Esophagus mucosa (tissue), 1 donor: ENCODE data around the gene AMIGO1. TPM values are rescaled to one million over a fixed set of nuclear protein-coding genes. Genes with fewer than 3 reads are reported as not detected.
A peak's percentile ranks its signal among the peaks of the same experiment; 100 is the strongest.

Source experiments
- ATAC-seq: fragments of 200-7000 bp; cut with Tn5 transposase; one replicate; pipeline ENCODE4 v1.9.1; 2020
- total RNA-seq: library from RNA; stranded (reverse); gene quantifications from one replicate; pipeline ENCODE4 v1.2.4, GENCODE V29; 2023
- donor health status: DM: yes; HTN: yes; CAD: no.

AMIGO1 gene
- total RNA-seq, 1 donor from 2014 or later: 1.2 TPM

DNA sequence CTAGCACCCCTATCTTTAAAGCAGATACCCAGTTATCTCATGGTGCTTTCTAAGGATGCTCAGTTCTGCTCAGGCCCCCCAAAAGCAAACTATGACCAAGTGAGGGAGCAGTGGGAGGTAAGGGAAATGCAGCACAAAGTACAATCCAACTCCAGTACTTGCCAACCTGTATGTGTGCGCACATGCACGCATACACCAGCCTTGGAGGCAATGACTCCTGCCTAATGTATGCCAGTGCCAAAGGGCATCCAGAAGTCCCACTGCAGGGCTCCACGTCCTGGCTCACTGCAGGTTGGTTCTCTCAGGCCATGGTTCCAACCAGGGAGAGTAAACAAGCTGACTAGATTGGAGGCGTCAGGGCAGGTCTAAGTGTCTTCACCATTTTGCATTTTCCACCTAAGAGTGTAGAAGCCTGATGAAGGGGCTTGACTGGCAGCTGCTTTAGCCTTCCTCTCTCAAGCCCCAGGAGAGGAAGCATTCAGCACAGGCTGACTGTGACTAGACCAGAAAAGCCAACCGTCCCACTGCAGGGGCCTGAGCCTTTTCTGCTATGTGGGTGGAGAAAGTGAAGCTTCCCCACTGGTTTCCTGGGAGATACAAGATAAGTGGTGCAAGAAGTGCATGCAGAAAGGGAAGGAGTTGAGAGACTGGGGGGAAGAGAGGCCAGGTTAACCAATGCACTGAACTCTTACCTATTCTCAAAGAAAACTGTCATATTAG lies 7.7 kb downstream of the AMIGO1 start:
- ATAC-seq: no peak

DNA sequence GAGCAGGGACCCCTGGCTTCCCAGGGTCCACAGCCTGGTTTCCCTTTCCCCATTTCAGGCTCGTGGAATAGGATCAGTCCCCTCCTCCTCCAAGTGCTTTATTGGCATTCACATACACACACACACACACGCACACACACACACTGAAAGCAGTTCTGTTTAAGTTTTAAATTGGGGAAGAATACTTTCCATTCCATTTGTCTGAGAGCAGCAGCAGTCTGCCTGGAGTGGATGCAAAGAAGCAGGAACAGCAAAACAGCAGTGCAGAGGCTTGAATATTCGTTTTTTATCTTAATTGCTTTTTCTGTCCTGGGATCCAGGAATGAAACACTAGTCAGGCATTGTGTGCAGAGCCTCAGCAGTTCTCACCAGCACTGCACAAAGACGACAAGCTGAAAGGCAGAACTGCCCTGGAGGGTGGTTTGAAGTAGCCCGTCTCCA lies 8.6 kb downstream of the AMIGO1 start:
- ATAC-seq: no peak

DNA sequence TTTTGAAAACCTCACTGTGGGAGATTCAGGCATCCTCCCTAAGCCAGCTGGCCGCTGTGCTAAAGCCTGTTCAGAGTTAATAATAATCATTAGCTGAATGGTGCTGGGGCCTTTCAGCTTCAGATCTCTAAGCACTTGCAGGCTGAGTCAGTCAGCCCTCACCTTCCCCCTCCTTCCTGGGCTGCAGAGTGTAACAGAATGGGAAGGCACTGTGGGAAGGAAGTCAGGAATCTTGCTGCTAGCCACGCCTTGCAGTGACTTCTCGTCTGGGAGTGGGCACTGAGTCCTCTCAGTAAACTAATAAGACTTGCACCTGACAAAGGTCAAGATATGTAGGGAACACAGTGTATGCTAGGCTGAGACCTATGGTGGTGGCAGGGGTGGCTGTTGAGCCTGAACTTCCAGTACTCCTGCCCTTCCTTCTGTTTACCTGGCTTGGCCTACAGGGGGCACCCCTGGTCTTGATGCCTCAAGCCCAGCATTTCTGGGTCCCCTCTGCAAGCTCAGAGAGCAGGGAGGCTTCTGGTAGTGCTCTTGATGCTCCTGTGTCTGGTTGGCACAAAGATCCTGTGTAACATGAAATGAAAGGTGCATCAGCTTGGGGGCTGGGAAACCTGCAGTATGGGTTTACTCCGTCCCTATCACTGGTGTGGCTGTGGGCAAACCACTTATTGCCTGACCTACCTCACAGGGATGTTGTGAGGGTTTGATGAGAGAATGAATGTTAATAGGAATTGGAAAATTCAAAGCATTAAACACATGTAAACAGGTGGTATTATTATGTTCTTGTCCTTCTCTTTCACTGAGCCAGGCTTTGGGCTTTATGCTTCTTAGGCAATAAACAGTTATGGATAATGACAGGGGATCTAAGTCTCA lies 9.6 kb downstream of the AMIGO1 start:
- peak; percentile 82 for ATAC-seq

DNA sequence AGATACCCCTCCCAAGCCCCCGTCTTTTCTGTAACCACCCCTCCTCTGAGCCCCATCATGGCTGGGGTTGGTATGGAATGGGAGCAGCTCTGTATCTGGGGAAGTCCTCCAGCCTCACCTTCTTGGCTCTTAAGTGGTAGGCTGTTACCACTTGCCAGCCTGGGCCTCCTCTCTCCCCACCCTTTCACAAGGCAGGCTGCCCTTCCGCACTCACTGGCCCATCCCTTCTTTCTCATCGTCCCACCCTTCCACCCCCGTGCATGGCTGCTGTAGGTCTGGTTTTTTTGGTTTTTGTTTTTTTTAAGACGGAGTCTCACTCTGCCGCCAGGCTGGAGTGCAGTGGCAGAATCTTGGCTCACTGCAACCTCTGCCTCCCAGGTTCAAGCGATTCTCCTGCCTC lies 10.4 kb downstream of the AMIGO1 start:
- ATAC-seq: peak; percentile 83

DNA sequence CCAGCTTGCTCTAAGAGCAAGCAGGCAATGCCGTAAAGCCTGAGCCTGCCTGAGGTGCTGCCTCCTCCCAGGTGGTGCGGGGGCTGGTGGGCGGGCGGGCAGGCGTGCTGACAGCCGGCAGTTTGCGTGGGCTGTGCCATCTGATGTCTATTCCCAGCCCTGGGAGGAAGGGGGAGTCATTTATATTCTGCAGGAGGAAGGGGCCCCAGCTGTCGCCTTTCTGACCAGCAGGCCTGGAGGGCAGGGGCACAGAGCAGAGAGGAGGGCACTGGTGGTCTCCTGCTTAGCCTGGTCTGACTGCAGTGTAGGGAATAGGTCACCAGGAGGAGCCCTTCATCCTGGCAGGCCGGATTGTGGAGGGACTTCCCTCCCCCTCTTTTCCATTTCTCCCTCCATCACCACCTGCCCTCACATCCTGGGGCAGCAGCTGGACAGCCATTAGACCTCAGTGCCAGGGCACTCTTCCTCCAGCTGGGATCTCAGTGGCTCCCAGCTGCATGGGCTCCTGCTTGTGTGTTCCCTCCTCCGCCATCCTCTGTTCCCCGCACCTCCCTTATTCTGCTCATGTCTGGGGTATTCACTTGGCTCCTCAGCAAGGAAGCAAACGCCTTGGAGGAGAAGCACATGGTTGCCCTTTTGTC lies 11.2 kb downstream of the AMIGO1 start:
- no peak for ATAC-seq

DNA sequence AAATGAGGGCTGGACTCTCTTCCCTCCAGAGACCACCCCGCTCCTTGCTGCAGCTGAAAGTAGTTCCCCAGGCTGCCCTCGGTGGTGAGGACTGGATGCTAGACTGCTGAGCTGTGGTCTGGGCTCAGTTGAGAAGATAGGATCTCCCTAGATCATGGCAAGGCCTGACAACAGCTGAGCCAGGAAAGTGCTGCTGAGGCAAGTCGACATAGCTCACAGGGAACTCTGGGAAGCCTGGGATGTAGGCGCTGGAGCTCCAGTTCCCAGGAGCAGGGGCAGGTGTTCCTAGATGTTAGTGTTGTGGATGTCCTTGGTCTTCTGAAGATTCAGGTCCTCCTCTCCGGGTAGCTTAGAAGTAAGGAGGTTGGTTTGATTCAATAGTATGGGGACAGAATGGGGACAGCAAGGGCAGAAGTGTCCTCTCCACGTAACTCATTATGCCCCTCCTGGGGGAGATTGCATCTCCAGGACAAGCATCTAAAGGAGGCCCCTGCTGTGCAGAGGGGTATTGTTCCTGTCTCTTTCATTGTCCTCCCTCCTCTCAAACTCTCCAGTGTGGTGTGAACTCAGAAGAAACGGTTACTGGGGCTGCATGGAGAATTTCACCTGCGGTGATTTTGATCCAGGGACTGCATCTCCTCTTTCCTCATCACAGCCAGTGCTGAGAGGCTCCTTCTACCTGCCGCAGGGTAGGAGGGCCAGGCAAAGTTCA lies 11.9 kb downstream of the AMIGO1 start:
- ATAC-seq: no peak

DNA sequence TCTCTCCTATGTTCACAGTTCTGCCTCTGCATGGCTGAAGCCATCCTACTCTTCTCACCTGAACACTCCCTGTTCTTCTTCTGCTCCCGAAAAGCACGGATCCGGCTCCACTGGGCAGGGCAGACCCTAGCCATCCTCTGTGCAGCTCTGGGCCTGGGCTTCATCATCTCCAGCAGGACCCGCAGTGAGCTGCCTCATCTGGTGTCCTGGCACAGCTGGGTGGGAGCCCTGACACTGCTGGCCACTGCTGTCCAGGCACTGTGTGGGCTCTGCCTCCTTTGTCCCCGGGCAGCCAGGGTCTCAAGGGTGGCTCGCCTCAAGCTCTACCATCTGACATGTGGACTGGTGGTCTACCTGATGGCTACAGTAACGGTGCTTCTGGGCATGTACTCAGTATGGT lies 13.8 kb downstream of the AMIGO1 start:
- ATAC-seq: no peak

DNA sequence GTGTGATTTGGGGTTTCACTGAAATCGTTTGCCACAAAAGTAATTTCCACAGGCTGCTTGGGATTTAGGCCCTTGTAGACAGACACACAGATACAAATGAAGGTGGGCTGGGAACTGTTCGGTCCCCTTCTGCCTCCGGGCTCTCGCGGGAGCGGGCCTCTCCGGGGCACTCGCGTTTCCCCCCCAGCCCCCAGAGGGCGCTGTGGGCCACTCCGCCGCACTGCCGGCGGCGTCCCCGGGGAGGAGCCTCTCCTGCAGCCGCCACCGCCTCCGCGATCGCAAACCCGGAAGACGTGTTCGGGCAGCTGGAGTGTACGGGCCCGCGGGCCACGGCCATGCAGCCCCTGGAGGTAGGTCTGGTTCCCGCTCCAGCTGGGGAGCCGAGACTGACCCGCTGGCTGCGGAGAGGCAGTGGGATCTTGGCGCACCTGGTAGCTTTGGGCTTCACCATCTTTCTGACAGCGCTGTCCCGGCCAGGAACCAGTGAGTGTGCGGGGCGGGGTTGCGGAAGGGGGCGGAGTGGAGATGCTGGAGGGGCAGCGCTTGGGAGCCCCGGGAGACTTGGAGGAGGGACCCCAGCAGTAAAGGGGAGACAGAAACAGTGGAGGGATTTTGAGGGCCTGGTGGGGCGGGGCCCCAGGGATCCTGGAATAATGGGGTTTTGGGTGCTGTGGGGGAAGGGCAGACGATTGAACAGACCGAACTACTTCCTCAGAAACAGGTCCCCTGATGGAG lies 15.6 kb downstream of the AMIGO1 start, which contains the start of gene CYB561D1:
CYB561D1 (plus strand) TSS at position 290 of the 735 bp plus-strand sequence; CDS start at position 336, 46 bp downstream.
- ATAC-seq: peak; percentile 89

DNA sequence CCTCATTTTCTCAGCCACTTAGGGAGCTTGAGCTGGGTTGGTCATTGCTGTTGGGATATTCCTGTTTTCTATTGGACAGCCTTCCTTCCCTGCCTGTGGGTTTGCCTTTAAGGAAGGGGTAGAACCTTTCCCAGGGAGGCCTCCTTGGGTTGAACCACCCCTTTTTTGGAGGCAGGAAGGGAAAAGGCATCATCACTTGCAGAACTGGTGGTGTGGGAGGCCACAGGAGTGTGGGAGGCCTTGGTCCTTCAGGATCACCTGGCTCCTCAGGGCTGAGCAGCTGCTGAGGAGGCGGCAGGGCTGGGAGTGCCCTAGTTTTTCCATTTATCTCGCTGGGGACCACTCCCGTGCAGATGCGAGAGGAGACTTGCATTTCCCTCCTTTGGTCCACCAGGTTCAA lies 16.3 kb downstream of the AMIGO1 start:
- ATAC-seq: no peak

DNA sequence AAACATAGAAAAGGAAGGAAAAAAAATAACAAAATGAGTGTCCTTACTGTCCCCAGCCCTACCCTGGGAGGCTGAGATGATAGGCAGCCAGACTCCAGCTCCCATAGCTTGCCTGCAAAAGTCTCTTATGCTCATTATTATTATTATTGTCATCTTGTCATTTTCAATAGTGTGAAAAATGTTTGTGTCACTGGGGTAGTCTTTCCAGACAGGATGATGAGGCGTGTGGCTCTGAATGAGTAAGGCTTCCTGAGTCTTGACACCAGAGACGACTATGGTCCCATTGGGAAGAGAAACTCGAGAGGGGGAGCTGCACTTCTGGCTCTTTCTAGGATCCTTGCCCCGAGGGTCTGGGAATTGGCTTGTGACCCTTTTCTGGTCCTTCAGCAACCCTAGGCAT lies 16.7 kb downstream of the AMIGO1 start:
- no peak for ATAC-seq

DNA sequence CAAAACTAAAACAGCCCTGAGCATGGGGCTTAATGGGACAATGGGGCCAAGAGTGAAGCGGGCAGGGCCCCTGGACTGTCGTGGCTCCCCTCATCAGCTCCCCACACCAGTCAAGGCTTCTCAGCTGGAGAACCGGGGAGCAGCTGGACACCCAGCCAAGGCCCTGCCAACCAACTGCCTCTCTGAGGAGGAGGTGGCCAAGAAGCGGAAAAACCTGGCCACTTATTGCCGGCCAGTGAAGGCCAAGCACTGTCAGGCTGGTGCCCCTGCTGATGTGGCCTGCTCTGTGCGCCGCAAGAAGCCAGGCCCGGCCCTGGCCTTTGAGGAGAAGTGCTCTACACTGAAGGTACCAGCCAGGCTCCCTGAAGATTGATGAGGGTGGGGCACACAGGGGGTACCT lies 18.2 kb downstream of the AMIGO1 start:
- no peak for ATAC-seq

DNA sequence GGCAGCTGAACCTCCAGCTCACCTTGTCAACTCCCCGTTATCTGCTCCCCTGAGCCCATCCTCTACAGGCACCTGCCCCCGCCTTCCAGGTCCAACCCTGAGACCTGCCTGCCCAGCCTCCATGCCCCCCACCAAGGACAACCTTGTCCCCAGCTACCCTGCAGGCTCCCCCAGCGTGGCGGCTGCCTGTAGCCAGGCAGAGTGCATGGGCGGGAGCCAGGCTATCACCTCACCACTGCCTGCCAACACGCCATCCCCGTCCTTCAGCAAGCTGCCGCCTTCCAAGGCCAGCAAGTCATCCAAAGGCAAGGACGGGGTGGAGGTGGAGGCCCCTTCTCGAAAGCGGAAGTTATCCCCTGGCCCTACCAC lies 18.6 kb downstream of the AMIGO1 start:
- ATAC-seq: no peak

DNA sequence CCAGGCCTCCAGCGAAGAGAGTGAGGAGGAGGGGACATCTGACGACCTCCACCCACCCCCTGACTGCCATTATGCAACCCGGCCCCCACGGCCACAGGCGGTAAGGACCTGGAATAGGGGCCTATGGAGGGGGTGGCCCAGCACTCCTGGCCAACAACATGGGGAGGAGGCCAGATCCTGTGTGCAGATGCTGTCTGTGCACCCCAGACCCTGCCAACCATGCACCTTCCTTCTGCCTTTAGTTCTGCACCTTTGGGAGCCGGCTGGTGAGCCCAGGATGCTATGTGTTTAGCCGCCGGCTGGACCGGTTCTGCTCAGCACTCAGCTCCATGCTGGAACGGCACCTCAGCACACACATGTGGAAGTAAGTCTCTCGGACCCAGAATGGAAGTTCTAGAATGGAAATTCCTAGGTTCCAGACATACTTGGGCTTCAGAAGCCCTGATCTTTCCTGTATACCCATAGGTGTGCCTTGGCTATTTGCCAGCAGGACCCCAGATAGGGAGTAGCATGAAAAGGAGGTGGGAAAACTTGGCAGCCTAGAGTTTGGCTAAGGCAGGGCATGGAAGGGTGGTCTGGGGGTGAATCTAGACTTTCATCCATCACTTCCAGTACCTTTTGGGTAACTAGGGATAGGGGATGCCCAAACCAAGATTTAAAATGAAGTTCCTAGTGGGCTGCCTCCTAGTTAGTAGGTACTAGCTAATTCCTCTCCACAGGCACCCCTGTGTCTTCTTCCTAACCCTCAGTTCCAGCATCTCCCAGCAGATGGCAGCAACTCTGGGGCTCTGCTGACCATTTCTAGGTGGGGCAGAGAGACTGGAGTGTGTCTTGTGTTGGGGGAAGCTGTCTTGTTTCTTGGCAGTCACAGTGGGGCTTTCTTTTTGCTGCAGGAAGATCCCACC lies 19.2 kb downstream of the AMIGO1 start:
- ATAC-seq: peak; percentile 54

DNA sequence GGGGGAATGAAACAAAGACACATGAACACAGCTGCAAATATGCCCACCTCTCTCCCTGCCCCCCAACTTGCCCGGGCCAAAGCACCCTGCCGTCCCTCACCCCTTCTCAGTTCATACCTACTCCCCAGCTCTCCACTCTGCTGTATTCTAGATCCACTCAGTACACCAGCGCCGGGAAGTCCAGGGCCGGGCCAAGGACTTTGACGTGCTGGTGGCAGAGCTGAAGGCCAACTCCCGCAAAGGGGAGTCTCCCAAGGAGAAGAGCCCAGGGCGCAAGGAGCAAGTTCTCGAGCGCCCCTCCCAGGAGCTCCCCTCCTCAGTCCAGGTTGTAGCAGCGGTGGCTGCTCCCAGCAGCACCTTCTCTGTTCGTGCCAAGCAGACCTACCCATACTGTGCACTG lies 20.8 kb downstream of the AMIGO1 start:
- ATAC-seq: no peak

DNA sequence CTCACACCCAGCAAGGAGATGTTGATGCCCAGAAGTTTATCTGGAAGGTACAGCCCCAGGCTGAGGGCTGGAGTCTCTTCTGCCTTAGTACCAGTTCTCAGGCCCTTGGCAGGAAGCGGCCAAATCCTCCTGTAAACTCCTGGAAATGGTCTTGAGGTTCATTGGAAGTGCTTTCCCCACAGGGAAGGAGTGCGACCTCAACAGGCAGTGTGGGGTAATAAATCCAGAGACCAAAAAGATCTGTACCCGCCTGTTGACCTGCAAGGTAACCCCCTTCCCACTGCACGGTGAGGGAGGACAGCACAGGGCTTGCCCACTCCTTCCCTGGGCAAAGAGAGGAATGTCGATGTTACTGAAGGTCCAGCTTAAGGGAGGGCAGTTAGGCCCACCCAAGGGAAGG lies 21.3 kb downstream of the AMIGO1 start:
- ATAC-seq: no peak

DNA sequence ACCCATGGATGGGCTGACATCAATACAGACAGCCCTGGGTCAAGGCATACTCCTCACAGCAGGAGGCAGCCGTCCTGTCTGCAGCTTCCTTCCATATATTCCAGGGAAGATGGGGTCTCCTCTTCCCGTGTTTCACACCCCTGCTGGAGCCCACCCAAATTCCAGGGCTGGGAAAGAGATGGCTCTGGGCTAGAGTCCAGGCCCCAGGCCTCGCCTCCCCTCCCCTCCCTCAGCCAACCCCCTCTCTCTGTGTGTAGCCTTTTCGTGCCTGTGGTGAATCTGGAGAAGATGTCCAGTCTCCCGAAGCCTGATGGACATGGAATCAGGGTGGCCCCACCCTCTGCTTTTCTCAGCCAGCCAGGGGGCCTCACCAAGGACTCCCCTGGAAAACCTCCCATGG lies 22.3 kb downstream of the AMIGO1 start:
- ATAC-seq: no peak

DNA sequence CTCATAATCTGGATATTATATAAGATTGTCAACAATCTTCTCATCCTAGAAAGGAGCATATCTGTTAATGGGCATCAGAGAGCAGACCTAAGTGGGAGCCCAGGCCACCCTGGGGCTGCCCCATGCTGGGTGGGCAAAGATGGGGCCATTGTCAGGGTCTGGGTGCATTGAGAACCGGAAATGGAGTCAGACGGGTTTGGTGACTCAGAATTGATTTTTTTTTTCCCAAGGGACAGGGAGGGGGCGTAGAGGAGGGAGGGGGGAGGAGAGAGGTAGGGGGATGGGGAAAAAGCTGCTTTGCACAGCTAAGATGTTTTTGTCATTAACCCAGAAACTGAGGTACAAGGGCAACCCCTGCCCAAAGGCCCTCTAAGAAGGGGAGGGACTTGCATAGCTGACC lies 24.5 kb downstream of the AMIGO1 start:
- no peak for ATAC-seq

DNA sequence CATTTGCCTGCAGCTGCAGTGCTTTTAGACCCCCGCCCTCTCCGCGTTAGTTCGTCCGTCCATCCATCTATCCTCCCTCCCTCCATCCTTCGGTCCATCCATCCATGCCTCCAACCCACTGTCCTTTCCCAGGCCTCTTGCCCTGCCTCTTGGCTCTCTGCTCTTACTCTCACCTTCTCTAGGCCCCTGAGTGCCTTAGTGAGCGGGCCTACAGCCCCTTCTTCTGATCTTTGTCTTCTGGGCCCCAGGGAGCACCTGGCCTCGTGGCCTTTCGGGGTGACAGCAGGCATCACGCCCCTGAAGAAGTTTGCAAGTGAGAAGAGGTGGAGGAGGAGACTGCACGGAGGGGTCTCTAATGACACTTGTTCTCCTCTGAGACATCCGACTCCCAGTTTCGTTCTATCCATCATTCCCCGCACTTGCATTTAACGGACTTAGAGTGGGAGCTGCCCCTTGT lies 25.0 kb downstream of the AMIGO1 start:
- no peak for ATAC-seq

DNA sequence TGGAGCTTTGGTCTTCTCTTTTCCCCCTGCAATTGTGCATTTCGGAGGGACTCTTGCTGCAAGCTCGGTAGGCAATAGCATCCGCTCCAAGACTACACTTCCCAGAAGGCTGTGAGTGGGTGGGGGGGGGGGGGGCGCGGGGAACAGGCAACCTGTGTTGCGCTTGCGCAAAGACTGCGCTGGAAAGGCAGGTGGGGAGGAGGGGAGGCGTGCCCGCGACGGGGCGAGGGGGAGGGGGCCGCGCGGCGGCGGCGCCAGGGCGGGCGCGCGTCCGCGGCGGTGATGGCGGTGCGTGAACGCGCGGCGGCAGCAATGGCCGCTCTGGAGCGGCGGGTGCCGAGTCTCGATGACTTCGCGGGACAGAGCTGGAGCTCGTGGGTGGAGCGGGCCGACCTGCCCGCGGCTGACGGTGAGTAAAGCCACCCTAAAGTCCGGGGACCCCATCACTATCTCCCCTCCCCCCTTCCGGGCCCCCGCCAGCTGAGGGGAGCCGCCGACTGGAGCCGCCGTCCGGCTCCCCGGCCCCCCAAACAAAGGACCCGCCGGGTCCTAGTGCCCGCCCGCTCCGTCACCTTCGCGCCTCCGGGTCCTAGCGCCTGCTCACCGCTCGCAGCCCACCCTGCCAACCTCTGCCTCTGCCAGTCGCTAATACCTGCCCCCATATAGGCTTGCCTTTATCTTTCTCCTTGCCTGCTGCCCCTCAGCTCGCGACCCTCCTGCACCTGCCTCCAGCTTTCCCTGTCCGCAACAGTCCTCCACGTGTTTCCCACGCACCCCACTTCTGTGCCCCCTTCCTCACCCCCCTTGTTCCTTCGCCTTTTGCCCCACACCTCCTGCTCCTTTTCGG lies 25.6 kb downstream of the AMIGO1 start, which contains the start of gene ATXN7L2:
ATXN7L2 (plus strand) TSS at position 234 of the 847 bp plus-strand sequence; CDS start at position 283, 49 bp downstream.
- peak; percentile 92 for ATAC-seq
